Measurements from ENCODE around the gene ROR1.

DNA sequence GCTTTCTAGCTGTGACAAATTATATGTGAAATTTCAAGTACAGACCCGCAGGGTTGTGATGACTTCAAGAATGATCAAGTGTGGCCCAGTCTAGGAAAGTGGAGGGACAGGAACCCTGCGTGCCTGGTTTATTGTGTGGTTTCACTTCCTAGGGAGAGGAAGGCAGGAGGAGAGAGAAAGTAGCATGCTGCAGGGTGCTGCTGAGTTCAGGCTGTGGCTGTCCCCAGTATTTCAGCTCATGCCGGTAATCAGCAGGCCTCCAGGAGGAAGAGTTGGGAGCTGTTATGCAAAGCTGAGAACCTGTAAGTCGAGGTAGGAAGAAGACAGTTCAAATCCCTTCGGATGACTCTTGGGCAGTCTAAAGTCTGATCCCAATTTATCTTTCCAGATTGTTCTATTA is 140.4 kb downstream of the ROR1 start:
- TF ChIP-seq CTCF (IDR thresholded peaks at IDR 0.05) = no peak
- TF ChIP-seq POLR2A (IDR thresholded peaks at IDR 0.05) = no peak

Measured in testis (tissue), 2 donors.